GM19438 (cell line): Measurements from ENCODE around the gene HGF.
"Not testable (repeated sequence)": the region's sequence is repeated elsewhere in the genome, so short reads cannot be mapped to it uniquely, and the experiment has no call there.

ENCODE experiments used
- ATAC-seq: cut with Tn5 transposase; IDR thresholded peaks from one replicate; pipeline ENCODE4 v1.9.1; 2021; ENCODE audit warnings: low read depth; ENCODE audit not compliant: unreplicated experiment

Gene HGF

DNA sequence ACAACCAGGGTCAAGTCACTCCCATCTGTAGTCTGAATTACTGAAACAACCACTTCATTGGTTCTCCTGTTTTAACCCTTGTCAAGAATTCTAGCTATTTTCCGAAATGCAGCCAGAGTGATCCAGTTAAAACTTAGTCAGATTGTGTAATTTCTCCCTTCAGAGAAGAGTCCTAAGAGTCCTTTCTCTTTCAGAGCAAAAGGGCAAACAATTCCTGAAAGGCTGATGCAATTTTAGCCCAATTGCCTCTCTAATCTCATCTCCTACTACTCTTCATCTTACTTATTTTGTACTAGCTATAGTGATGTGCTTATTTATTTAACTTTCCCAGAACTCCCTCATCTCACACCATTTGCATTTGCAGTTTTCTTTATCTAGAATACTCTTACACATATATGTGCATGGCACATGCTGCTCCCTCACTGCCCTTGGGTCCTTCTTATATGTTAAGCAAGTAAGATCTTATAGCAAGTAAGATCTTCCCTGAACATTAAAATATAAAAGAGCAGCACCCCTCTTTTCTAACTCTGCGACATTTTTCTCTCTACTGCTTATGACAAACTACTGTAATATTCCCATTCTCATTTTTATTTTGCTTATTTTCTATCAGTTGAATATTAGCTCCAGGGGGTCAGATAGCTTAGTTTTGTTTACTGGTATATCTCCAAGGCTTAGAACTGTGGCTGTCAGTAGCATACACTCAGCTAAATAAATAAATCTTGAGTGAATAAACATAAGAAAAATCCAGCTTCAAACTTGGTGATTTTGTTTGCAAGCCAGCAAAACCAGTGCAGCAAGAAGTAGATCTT lies 44.6 kb downstream of the HGF start:
- no peak for ATAC-seq

DNA sequence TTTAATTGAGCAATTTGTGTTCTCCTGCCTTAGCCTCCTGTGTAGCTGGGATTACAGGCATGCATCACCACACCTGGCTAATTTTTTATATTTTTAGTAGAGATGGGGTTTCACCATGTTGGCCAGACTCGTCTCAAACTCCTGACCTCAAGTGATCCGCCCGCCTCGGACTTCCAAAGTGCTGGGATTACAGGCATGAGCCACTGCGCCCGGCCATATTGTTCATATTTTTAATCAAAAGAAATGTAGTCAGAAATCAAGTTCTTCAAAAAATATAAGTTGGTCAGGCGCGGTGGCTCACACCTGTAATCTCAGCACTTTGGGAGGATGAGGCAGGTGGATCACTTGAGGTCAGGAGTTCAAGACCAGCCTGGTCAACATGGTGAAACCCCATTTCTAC lies 47.6 kb downstream of the HGF start:
- ATAC-seq = not testable (repeated sequence)

DNA sequence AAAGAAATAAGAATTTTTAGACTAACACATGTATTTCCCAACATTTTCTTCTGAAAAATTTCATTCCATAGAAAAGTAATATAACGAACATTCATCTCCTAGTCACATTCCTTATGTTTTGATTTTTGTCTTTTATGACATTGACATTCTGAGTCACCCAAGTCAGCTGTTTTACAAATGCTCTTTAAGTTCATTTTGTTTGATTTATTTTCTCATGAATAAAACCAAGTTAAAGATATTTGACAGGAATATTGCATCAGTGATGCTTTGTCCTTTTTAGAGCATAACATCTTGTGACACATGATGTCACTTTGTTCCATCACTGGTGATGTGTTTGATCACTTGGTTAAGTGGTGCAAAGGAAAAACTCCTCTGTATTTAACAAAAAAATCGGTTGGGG lies 48.4 kb downstream of the HGF start:
- ATAC-seq = no peak

DNA sequence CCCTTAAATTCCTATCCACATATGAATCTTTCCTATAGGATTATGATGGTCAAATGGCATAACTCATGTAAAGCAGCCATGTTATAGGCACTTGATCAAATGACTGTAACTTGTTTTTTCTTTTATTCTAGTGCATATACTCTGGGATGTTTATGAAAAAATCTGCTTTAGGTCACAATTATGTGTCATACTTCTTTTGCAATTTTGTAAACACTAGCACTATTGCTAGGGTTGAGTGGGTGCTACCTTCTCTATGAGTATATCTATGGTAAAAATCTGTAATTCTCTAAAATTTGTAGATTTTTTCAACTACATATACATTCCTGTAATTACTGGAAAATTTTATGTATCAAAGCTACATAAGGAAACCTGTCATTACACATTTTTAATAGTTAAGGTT lies 50.0 kb downstream of the HGF start:
- no peak for ATAC-seq

DNA sequence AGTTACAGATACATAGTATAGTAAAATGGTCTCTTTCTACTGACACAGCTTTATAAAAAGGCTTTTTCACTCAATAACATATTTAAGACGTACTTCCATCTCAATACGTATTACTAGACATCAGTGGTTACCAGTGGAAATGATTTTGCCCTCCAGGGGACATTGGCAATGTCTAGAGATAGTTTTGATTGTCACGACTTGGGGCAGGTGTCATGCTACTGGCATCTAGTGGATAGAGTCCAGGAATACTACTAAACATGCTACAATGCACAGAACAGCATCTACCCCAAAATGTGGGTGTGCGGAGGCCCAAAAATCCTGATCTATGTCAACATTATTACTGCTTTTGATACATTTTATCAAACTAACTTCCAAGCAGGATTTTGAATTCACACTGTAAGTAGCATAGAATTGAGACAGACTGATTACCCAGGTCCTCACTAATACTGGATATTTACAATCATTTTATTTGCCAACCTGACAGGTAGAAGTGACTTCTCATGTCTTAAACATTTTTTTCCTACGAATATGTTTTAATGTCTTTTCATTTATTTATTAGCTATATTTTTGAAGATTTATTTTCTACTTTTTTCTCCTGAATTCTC lies 53.8 kb downstream of the HGF start:
- no peak for ATAC-seq

DNA sequence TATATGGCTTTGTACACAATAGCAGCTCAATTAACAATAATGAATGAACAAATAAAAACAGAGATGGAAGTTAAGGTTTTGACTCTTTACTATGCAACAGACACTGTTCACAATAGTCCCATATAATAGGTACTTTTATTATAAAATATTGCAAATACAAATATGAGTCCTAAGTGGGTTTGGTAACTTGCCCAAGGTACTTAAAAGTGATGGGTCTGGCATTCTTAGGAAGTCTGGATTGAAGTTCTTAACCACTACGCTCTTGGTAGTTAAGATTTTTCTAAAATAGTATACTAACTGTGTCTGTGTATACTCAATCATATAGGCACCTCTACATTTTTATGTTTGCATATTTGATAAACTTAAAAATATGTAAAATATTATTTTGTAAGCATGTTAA lies 55.5 kb downstream of the HGF start:
- no peak for ATAC-seq

DNA sequence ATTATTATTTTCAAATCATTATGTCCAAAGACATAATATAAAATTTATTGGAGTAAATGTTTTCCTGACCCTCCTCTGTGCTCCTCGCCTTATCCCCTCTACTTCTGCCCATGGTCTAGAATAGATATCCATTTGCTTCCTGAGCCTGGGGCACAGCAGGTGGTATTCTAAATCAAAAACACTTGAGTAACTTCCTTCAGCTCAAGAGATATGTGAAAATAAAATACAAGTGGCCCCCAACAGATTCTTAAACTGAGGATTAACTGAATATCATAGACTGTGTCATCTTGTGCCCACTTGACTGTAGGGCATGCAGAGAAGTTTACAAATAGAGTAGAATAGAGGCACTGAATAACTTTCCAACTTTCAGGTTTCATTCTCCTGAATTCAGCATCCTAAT lies 59.1 kb downstream of the HGF start:
- no peak for ATAC-seq

DNA sequence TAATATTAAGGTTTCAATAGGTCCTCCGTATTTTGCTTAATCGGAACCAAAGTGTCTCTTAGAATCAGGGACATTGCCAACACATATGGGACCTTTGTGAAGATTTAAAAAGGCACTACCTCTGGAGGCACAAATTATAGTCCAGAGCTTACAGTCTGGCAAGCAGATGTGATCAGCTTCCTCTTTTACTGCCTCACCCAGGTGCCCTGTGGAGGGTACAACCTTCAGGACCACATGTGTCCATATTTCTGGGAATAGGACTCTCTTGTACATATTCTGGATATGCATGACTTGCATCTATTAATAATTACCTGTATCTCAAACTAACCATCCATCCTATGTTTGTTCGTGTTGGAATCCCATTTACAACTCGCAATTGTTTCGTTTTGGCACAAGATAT lies 60.0 kb downstream of the HGF start:
- ATAC-seq = no peak

DNA sequence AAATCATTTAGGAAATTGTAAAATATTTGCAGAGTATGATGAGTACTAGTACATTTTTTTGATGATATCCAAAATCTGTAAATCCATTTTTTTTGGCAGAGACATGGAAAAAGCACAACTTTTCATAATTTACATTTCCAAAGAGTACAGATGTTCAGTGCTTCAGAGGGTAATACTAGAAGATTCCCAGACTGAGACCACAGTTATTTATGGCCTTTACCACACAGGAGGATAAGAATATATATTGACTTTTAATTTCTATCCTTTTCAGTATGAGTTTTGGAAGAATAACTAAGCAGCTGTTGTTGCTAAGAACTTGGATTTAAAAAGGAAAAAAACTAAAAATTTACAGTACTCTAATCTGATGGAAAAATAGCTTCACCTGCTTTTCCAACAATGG lies 61.9 kb downstream of the HGF start:
- ATAC-seq = no peak

DNA sequence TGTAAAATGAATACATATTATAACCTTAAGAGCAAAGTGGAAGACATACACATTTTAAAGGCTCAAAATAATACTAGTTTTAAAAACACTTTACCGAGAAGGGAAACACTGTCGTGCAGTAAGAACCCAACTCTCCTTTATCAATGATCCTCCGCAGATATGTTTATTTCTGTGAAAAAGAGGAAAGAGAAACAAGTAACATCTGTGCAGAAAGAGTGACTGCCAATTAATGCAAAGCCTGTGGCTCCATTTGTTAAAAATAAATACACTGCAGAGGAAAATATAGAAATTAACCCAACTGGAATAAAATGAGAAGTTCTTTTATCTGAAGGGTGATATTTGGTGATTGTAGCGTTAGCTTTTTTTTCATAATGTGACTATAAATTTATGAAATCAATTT lies 62.7 kb downstream of the HGF start:
- ATAC-seq = no peak

DNA sequence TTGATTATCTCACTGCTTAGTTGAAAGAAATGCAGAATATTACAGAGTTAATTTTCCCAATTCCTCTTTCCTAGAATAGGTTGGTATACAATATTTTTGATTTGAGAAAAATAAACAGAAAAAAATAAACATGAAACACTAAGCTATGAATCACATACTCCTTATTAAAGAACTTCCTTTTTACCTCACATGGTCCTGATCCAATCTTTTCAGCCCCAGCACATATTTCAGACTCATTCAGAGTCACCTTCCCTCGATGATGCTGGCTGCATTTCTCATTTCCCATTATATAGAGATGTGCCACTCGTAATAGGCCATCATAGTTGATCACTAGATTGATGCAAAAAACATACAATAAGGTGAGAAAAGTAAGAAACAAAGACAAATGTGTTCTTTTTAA lies 64.6 kb downstream of the HGF start:
- ATAC-seq = no peak

DNA sequence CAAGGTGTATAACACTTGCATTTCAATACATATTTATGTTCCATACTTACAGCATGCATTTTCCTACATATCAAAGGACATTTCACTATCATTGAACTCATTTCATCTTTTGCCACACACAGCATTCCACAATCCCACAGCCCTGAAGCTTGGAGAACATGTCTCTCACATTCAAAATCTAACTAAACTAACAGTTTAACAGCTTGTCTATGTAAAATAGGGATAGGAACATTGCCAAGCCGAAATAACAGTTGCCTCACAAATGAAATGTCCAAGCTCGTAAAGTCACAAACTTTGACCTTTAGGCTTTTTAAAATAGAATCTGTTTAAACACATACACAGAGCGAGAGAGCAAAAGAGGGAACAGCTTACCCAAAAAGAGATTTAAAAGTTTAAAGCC lies 65.3 kb downstream of the HGF start:
- no peak for ATAC-seq

DNA sequence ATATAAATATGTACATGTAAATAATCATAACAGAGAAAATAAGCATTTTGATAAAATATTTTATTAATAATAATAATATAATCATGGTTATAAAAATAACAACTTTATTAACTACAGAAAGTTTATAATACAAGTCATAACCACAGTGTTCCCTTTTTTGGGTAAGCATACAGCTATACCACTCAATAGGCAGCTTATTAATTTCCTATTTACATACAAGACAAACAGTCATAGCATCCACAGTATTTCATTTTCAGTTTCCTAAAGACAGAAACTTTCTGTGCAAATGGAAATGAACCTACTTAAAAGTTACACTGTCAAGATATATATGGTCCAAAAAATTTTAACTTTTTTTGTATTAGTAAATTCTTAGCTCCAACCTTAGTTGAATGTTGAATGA lies 70.9 kb downstream of the HGF start:
- no peak for ATAC-seq

DNA sequence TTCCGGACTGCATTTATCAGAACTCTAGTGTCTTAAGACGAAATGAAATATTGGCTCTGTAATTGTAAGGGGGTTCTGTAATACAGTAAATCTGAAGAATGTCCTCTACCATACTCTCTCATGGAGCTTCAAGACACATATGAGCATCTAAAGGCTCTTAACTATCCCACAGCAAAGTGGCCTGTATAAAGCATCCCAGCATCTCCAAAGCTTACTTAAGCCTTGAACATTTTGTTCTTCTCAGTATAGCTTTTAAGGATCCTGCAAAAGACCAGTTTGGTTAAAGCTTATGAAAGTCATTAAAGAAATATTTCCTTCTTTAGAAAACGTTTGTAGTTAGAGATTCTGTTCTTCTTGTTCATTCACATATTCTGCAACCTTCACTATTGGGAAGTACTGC lies 75.1 kb downstream of the HGF start:
- no peak for ATAC-seq

DNA sequence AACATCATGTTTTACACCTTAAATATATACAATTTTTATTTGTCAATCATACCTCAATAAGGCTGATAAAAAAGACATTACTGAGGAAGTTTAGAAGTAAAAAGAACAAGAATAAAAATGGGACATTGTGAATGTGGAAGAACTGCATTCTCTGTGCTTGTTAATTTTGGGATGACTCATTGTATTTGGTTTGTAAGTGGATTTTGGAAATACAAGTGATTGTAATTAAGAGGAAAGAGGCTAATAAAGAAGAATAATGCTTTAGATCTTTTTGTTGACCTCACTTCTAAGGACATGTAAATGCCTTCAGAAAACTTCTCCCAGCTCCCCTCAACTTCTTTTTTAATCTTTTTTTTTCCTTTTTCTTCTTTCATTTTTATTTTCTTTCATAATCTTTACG lies 76.0 kb downstream of the HGF start:
- no peak for ATAC-seq

DNA sequence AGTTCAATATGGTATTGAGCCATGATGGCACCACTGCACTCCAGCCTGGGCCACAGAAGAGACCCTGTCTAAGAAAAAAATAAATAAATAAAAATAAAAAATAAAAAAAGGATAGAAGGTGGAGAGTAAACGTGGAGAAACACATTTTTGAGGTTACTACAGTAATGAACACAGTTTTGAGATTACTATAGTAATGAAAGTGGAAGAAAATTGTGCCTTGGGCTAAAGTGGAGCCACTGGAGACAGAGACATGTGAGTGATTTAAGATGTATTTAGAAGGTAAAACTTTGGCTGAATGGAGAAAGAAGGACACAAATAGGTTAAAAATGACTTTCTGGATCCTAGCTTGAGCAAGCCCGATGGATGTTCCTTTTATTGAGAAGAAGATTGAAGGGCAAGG lies 76.8 kb downstream of the HGF start:
- ATAC-seq = no peak

DNA sequence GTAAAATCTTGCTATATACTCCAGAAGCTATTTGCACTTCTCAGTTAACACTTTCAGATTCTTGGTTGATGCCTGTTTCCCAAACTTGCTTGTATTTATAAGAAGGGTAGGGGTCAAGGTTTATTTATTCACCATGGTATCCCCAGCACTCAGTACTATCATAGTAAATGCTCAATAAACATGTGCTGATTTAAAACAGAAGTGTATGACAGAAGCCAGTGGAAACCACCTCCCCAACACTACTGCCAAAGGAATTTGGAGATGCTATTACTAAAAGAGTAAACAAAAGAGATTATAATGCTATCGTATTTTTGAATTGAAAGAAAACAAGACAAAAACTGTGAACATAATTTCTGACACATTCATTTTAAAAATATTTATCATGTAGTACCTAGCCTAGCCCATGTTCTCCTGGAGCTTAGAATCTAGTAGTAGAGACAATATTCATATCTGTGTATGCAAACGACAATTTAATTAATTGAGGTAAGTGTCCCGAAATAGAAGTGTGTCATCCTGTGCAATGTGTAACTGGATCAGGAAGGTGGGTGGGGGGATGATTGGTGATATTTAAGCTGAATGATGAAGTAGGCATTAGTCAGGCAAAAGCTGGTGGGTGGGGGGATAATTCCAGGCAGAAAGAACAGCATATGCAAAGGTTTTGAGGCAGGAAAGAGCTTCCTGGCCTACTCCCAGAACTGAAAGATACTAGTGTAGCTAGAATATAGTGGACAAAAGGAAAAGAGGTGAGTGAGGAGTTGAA lies 77.5 kb downstream of the HGF start:
- ATAC-seq = no peak

DNA sequence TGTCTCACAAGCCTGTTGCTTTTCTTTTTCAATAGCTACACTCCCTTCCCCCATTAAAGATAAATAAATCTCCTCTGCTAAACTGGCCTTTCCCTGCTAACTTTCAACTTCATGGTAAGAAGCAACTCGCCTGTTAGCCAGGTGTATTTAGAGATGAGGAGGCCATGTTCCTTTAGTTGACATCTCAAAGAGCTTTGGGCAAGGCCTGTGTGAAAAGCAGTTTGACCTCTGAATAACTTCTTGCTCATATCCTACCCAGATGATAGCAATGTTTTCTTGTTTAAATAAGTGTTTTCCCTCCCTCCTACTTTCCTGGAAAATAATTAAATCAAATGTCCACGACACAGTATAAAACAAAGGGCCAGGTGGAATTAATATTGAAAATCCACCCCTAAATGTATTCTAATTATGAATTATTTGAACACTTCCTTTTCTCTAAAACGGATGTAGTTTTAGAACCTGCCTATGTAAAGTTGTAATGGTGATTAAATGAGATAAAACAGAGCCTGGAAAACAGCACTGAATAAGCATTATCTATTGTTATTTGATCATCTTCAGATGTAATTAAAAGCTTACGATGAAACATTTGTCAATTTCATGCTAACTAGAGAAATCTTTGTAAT lies 78.5 kb downstream of the HGF start:
- no peak for ATAC-seq

DNA sequence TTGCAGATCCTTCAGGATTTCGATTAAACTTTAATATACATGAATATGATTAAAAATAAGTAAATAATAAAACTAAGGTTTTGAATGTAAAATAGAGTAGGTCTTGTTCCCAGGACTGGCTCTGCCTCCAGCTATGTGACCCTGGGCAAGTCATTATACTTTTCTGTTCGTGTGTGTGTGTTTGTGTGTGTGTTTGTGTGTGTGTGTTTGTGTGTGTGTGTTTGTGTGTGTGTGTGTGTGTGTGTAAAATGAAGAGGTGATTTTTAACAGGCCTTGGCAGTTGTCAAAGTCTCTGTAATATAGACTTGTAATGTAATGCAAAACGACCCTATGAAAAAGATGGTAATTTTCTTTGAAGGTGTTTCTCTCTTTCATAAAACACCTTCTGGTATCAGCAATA lies 79.2 kb downstream of the HGF start:
- ATAC-seq = no peak

DNA sequence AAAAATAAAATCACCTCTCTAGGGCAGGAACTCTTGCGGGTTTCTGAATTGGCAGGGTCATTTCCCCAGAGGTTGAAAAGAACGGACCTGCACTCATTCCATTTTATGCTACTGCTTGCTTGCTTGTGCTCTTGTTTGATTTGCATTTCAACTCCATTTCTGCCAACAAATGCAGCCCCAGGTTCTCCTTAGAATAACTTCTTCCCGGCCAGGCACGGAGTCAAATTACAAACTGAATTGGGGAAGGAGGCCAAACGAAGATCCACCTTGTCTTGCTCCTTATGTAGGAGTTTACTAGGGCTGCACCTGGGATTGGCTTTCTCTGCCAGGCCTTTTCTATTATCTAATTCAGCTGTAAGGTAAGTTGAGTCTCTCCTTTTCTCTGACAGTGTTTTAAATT lies 79.6 kb downstream of the HGF start:
- ATAC-seq = no peak

DNA sequence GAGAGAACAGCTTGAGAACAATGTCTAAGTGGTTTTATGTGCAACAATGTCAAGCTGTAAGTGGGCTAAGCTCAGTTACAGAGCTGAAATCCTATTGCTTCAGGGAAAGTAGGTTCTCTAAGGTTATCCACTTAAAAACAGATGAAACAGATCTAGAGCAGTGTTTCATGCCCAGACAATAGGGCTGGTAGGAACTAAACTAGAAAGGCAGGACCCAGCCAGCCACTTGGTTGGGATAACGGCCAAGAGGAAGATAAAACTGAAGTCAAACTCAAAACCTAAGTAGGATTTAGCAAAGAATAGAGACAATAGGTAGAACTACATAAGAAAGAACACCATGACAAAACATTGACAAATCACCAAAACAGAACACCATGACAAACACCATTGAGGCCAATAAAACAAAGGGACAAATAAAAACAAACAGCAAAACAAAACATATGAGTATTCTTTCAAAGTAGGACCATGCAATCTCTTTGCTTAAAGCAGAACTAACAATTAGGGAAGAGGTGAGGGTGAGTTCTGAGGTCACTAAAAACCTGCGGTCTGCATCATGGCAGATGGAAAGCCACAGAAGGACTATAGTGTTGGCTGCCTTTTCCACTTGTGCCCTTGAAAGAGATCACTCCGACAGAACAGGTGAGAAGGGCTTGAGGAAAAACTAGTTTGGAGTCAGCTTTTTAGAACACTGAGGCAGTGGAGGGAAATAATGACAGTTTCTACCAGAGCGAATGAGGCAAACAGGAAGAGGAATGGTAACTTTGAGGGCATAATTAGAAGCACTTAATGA lies 81.0 kb downstream of the HGF start:
- no peak for ATAC-seq
